GM12864 (cell line): ENCODE results near the gene SLC25A14.

ENCODE experiments used
- DNase-seq: peaks from one replicate; pipeline ENCODE4 v3.0.0-alpha.2; 2011; ENCODE audit warnings: low read depth
- H3K4me3 ChIP-seq: 2 replicates; pipeline ENCODE4 v1.5.1; 2011; ENCODE audit warnings: mild to moderate bottlenecking, low read depth, low read length, control low read depth
- CTCF ChIP-seq: IDR thresholded peaks from 2 replicates; pipeline ENCODE4 v1.5.1; 2011; ENCODE audit warnings: low read depth, mild to moderate bottlenecking, moderate library complexity, low read length, control low read depth, inconsistent platforms; ENCODE audit errors: missing control alignments

Gene SLC25A14

GRCh38 chrX:130419263-130419662, 79.5 kb downstream of the SLC25A14 start:
- no peak for DNase-seq
- no peak overlapping the region for H3K4me3 ChIP-seq
- TF ChIP-seq CTCF: no peak
